ENCODE data around the gene ECD.

ECD gene

DNA sequence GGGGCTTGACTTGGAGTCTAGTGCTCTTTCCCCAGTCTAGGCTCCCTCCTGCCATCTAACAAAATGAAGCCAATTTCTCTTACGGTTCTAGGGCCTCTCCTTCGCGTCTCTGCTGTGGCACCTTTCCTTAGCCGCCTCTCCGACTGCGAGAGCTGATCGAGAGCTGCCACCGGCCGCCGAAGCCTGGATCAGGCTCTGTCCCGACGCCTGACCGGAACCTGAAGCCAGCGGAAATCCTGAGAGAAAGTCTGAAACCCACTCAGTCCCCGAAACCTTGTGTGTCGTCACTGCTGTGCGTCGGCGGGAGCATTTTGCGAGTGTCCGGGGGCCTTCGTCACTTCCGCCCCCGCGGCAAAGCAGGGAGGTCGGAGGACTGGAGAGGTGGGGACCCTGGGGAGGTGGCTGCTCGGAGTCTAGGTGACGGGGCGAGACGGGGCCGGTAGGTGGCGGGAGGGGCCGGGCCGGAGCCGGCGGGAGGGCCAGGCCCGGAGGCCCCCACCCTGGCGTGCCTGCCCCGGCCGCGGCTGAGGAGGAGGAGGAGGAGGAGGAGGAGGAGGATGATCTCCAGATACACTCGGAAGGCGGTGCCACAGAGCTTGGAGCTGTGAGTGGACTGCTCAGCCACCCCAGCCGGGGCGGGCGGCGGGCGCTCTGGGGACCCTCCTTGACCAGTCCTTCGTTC lies at the start of gene ECD, which contains the start of gene FAM149B1:
Gene ECD (minus strand): TSS at position 226 of the 682 bp plus-strand sequence. CDS start 4,071 bp downstream, outside the sequence.
Gene FAM149B1 (plus strand): TSS at position 337 of the 682 bp plus-strand sequence. CDS start 221 bp downstream, at position 558.
- H3K27me3 Mint-ChIP-seq, result no peaks in the 10 kb centered on the region
- H3K4me1 Mint-ChIP-seq, result peaks cover 33% of the 10 kb centered on the region
- H3K9me3 Mint-ChIP-seq, result no peaks in the 10 kb centered on the region
- H3K27ac Mint-ChIP-seq, result peak within 1 kb of the TSS; percentile 94
- ATAC-seq, result peak; percentile 99
- peaks cover 20% of the 10 kb centered on the region for H3K36me3 Mint-ChIP-seq
- H3K4me3 Mint-ChIP-seq, result peak within 1 kb of the TSS; percentile 99

DNA sequence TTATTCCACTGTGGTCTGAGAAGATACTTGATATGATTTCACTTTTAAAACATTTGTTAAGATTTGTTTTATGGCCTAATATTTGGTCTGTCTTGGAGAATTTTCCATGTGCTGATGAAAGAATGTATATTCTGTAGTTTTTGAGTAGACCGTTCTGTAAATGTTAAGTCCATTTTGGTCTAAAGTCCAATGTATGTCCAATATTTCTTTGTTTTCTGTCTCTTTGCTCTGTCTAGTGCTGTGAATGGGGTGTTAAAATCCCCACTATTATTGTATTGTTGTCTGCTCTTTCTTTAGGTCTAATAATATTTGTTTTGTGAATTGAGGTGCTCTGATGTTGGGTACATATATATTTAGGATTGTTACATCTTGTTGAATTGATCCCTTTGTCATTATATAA lies 47.9 kb upstream of the ECD start:
- Mint-ChIP-seq H3K36me3 (peaks cover 57% of the 10 kb centered on the region), H3K27ac (no peak overlapping the region)
- no peak for ATAC-seq

DNA sequence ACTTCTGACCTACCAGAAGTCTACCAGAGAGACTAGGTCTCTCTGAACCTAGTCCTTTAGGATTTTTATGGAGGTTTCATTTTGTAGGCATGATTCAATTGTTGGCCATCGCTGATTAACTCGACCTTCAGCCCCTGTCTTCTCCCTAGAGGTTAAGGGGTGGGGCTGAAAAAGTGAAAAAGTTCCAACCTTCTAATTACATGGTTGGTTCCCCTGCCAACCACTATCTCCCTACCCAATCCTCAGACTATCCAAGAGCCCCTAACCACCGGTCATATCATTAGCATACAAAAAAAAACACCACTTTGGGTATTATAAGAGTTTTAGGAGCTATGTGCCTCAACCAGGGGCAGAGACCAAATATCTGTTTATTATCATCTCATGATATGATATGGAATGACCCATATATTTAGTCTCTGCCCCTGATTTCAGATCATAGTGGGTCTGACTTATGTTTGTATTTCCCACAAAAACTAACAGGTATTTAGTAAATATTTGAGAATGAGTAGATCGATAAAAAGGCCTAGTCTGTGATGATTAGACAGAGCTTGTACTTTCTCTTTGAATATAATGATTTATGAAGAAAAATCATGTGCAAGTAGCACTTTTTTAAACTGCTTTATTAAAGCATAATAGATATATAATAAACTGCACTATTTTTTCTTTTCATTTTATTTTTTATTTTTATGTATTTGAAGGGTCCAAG lies 43.5 kb upstream of the ECD start:
- Mint-ChIP-seq H3K4me3 (no peak overlapping the region), H3K4me1 (no peaks in the 10 kb centered on the region), H3K27me3 (no peaks in the 10 kb centered on the region), H3K9me3 (peaks cover 5% of the 10 kb centered on the region), H3K36me3 (peaks cover 44% of the 10 kb centered on the region), H3K27ac (no peak overlapping the region)
- no peak for ATAC-seq

More for the DNA sequence above, 47.9 kb upstream of the ECD start:
- Mint-ChIP-seq H3K27me3 (no peaks in the 10 kb centered on the region), H3K9me3 (peaks cover 5% of the 10 kb centered on the region), H3K4me3 (no peak overlapping the region), H3K4me1 (no peaks in the 10 kb centered on the region)

DNA sequence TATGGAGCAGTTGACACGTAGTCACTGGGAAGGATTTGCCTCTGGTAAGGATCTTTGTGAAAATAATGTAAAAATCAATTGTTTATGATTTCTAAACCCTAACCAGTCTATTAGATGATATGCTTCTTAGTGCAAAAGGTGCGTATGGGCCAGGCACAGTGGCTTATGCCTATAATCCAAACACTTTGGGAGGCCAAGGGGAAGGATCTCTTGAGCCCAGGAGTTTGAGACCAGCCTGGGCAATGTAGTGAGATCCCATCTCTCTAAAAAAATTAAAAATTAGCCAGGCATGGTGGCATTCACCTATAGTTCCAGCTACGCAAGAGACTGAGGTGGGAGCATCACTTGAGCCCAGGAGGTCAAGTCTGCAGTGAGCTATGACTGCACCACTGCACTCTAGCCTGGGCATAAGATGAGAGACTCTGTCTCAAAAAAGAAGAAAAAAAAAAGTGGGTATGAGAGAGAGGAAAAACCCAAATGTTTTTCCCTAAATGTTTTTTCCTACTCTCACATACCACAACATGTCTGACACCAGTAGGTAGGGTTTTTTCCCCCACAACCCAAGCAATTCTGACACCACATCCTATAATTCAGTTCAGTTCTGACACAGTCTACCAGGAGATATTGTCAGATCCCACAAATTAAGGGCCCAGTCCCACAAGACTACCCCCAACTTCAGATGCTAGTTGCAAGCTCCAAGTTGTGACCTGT lies 42.7 kb upstream of the ECD start:
- H3K4me1 Mint-ChIP-seq, result no peaks in the 10 kb centered on the region
- H3K36me3 Mint-ChIP-seq, result peaks cover 44% of the 10 kb centered on the region
- H3K9me3 Mint-ChIP-seq, result peaks cover 6% of the 10 kb centered on the region
- H3K27ac Mint-ChIP-seq, result no peak overlapping the region
- H3K27me3 Mint-ChIP-seq, result no peaks in the 10 kb centered on the region
- no peak for ATAC-seq
- H3K4me3 Mint-ChIP-seq, result no peak overlapping the region

DNA sequence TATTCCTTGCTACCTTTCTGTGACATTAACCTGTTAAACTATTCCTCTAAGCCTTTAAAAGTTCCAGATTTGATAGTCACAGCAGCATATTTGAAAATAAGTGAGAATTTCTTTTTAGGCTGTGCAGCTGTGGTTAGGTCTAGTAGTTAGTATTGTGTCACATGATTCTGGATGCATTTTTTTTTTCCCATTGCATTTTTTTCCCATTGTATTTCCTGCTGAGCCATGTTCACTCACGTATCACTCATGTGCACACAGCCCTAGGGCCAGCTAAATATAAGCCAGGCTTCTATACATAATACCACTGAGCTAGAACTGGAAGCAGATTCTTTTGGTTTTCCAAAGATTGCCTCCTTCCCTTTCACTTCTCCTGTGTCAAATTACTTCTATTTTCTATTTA lies 41.9 kb upstream of the ECD start:
- Mint-ChIP-seq H3K27me3 (no peaks in the 10 kb centered on the region), H3K4me1 (no peaks in the 10 kb centered on the region), H3K36me3 (peaks cover 37% of the 10 kb centered on the region), H3K4me3 (no peak overlapping the region), H3K9me3 (peaks cover 6% of the 10 kb centered on the region), H3K27ac (no peak overlapping the region)
- ATAC-seq, result no peak

DNA sequence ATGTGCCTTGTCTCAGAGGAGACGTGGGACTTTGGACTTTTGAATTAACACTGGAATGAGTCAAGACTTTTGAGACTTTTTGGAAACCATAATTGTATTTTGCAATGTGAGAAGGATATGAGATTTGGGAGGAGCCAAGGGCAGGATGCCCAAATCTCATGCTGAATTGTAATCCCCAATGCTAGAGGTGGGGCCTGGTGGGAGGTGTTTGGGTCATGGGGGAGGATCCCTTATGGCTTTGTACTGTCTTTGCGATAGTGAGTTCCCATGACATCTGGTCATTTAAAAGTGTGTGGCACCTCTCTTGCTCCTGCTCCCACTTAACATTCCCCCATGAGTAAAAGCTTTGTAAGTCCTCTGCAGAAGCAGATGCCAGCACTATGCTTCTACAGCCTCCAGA lies 40.1 kb upstream of the ECD start:
- Mint-ChIP-seq H3K27ac (no peak overlapping the region), H3K27me3 (no peaks in the 10 kb centered on the region), H3K4me3 (no peak overlapping the region), H3K36me3 (peaks cover 23% of the 10 kb centered on the region), H3K4me1 (no peaks in the 10 kb centered on the region), H3K9me3 (peaks cover 6% of the 10 kb centered on the region)
- ATAC-seq, result no peak

DNA sequence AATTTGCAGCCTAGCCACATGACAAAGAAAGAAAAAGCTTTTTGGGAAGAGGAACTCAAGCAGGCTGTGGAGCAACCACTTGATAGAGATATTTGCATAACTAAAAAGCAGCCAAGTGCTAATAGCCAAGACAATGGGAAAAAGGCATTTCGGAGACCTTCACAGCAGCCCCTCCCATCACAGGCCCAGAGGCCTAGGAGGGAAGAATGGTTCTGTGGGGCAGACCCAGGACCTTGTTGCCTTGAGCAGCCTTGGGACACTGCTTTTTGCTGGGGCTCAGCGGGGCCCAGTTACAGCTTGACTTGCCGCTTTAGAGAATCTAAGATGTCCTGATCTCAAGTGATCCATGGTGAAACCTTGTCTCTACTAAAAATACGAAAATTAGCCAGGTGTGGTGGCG lies 38.6 kb upstream of the ECD start:
- no peak for ATAC-seq
- H3K4me3 Mint-ChIP-seq, result no peak overlapping the region
- H3K36me3 Mint-ChIP-seq, result peaks cover 23% of the 10 kb centered on the region
- no peaks in the 10 kb centered on the region for H3K4me1 Mint-ChIP-seq
- peaks cover 6% of the 10 kb centered on the region for H3K9me3 Mint-ChIP-seq
- H3K27ac Mint-ChIP-seq, result no peak overlapping the region
- H3K27me3 Mint-ChIP-seq, result no peaks in the 10 kb centered on the region

DNA sequence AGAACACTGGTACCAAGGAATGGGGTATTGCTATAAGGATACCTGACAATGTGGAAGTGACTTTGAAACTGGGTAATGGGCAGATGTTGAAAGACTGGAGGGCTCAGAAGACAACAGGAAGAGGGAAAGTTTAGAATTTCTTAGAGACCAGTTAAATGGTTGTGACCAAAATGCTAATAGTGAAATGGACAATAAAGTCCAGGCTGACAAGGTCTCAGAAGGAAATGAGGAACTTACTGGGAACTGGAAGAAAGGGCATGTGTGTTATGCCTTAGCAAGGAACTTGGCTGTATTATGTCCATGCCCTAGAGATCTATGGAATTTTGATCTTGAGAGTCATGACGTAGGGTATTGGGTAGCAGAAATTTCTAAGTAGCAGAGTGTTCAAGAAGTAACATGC lies 38.1 kb upstream of the ECD start:
- no peak for ATAC-seq
- Mint-ChIP-seq H3K36me3 (peaks cover 26% of the 10 kb centered on the region), H3K27ac (no peak overlapping the region), H3K4me1 (no peaks in the 10 kb centered on the region), H3K9me3 (peaks cover 6% of the 10 kb centered on the region), H3K4me3 (no peak overlapping the region), H3K27me3 (no peaks in the 10 kb centered on the region)

DNA sequence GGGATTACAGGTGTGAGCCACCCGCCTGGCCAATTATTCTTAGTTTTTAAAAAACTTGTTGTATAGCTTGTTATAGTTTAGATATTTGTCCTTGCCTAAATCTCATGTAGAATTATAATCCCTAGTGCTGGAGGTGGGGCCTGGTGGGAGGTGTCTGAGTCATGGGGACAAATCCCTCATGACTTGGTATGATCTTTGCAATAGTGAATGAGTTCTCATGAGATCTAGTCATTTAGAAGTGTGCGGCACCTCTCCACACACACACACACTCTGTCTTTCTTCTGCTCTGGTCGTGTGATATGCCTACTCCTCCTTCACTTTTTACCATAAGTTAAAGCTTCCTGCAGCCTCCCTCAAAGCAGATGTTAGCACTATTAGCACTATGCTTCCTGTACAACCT lies 37.3 kb upstream of the ECD start:
- Mint-ChIP-seq H3K4me1 (no peaks in the 10 kb centered on the region), H3K27me3 (no peaks in the 10 kb centered on the region), H3K9me3 (peaks cover 6% of the 10 kb centered on the region), H3K36me3 (peaks cover 34% of the 10 kb centered on the region), H3K27ac (no peak overlapping the region), H3K4me3 (no peak overlapping the region)
- ATAC-seq, result no peak

DNA sequence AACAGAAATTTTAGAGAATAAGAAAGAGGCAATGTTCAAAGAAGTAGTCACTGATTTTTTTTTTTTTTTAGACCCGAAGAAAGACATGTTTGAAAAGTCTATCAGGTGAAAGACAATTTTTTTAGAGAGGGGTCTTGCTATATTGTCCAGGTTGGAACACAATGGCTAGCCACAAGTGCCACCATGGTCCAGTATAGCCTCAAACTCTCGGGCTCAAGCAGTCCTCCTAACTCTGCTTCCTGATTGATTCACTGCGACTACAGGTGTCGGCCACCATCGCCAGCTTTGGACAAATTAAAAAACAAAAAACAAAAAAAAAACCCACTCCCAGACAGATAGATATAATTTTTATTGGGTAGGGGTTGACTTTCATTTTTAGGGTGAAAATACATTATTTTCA lies 22.4 kb upstream of the ECD start:
- H3K4me3 Mint-ChIP-seq, result no peak overlapping the region
- no peak overlapping the region for H3K27ac Mint-ChIP-seq
- peaks cover 20% of the 10 kb centered on the region for H3K36me3 Mint-ChIP-seq
- no peak for ATAC-seq
- H3K9me3 Mint-ChIP-seq, result no peaks in the 10 kb centered on the region
- no peaks in the 10 kb centered on the region for H3K4me1 Mint-ChIP-seq
- H3K27me3 Mint-ChIP-seq, result no peaks in the 10 kb centered on the region

DNA sequence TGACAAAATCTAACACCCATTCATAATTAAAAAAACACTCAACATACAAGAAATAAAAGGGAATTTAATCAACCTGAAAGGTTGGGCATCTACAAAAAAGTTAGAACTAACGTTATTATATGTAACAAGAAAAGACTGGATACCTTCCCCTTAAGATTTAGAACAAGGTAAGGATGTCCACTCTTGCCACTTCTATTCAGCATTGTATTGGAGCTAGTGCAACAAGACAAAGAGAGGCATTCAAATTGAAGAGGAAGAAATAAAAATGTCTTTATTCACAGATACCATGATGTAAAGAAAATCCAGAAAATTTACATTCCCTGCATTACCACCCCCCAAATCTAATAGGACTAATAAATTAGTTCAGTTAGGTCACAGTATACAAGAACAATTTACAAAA lies 18.5 kb upstream of the ECD start:
- Mint-ChIP-seq H3K36me3 (peaks cover 45% of the 10 kb centered on the region), H3K9me3 (peaks cover 3% of the 10 kb centered on the region), H3K27ac (no peak overlapping the region), H3K4me3 (no peak overlapping the region), H3K27me3 (no peaks in the 10 kb centered on the region), H3K4me1 (no peaks in the 10 kb centered on the region)
- no peak for ATAC-seq

DNA sequence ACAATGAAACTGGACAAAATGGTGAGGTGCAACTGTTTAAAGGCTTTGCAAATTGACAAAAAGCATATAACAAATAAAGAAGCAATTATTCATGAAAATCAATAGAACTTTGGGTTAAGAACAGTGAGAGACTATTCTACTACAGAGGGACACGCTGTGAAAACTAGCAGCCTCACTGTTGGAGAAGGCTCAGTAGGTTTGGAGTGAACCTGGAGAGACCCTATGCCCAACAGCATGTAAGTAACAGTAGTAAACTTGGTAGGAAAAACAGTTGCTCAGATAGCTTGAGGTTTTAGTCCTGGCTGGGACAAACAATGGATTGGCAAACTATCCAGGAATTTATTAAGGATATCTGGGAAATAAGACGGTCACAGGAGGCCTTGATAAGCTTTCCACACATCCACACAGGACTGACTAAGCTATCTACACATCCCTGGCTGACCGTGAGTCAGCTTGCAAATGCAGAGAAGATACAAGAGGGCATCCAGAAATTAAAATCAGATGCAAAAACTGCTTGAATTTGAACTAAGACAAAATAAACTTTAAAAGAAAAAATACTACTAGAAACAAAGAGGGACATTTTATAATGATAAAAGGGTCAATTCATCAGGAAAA lies 16.0 kb upstream of the ECD start:
- H3K36me3 Mint-ChIP-seq, result peaks cover 59% of the 10 kb centered on the region
- ATAC-seq, result no peak

DNA sequence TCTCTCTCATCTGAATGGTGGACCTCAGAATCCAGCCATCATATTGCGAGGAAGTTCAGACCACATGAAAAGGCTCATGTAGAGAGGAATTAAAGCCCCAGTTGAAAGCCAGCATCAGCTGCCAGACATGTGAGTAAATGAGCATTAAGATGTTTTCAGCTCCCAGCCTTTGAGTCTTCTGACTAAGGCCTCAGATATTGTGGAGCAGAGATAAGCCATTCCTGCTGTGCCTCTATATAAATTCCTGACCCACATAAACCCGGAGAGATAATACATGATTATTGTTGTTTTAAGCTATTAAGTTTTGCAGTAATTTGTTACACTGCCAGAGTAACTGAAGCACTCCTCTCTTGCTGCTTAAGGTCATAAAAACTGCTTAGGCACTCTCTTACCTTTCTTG lies 14.8 kb upstream of the ECD start:
- no peaks in the 10 kb centered on the region for H3K27me3 Mint-ChIP-seq
- ATAC-seq, result no peak
- no peaks in the 10 kb centered on the region for H3K4me1 Mint-ChIP-seq
- H3K4me3 Mint-ChIP-seq, result no peak overlapping the region
- peaks cover 66% of the 10 kb centered on the region for H3K36me3 Mint-ChIP-seq
- H3K9me3 Mint-ChIP-seq, result peaks cover 3% of the 10 kb centered on the region
- no peak overlapping the region for H3K27ac Mint-ChIP-seq

More for the DNA sequence above, 16.0 kb upstream of the ECD start:
- Mint-ChIP-seq H3K4me1 (no peaks in the 10 kb centered on the region), H3K4me3 (no peak overlapping the region), H3K27me3 (no peaks in the 10 kb centered on the region), H3K27ac (no peak overlapping the region), H3K9me3 (peaks cover 3% of the 10 kb centered on the region)

DNA sequence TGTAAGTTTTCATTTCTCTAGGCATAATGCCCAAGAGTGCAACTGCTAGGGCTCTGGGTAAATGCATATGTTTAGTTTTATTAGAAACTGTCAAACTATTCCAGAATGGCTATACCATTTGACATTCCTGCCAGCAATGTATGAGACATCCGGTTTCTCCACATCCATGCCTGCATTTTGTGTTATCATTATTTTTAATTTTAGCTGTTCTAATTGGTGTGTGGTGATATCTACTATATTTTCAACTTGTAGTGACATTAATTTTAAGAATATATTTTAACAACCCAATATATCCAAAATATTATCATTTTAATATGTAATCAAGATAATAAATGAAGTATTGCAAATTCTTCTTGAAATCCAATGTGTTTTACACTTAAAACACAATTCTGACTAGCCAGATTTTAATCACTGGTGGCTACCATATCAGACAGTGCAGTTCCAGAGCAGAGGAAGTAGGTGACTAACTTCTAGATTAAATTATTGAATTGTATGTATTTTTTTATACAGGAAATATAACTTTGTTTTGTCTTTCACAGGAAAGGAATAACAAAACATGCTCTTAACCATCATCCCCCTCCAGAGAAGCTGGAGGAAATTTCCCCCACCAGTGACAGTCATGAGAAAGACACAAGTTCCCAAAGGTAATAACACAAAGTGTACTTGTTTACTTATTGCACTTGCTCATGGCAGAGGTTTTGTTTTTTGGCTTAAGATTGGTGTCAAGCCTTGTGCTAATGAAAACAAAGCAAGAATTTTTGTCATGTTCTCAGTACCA lies 6.5 kb upstream of the ECD start:
- no peak overlapping the region for H3K4me3 Mint-ChIP-seq
- H3K9me3 Mint-ChIP-seq, result no peaks in the 10 kb centered on the region
- ATAC-seq, result no peak
- no peak overlapping the region for H3K27ac Mint-ChIP-seq
- no peaks in the 10 kb centered on the region for H3K4me1 Mint-ChIP-seq
- no peaks in the 10 kb centered on the region for H3K27me3 Mint-ChIP-seq
- peaks cover 33% of the 10 kb centered on the region for H3K36me3 Mint-ChIP-seq

DNA sequence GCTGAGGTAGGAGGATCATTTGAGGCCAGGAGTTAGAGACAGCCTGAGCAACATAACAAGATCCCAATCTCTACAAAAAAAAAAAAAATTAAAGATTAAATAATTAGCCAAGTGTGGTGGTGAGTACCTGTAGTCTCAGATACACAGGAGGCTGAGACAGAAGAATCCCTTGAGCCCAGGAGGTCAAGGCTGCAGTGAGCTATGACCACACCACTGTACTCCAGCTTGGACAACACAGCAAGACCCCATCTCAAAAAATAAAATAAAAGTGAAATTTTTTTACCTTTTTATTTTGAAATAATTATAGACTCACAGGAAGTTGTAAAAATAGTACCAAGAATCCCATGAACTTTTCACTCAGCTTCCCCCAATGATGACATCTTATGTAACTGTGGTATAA lies 5.1 kb upstream of the ECD start:
- Mint-ChIP-seq H3K4me1 (no peaks in the 10 kb centered on the region), H3K9me3 (no peaks in the 10 kb centered on the region), H3K27me3 (no peaks in the 10 kb centered on the region), H3K36me3 (peaks cover 26% of the 10 kb centered on the region), H3K27ac (no peak overlapping the region), H3K4me3 (no peak overlapping the region)
- ATAC-seq, result no peak

All from stimulated activated memory B cell treated with anti-CD40 and anti-IgM and Interleukin-4, amounts not matched to agents 10 μg/mL and 1 μg/mL and 100 μg/mL, for 72 hours (primary cell).